OCI-LY1 (cell line): Measurements from ENCODE around the gene NCAM1.

Experiments used
- H2AFZ ChIP-seq: fragments of 200-600 bp; sonication (generic), shearing (Covaris generic); 2 replicates; pipeline ENCODE4 v1.6.0; 2014; ENCODE audit warnings: antibody characterized with exemption, mild to moderate bottlenecking, low read length
- H3F3A ChIP-seq: fragments of 200-600 bp; sonication (generic), shearing (Covaris generic); 2 replicates; pipeline ENCODE4 v1.6.0; 2014; ENCODE audit warnings: mild to moderate bottlenecking, antibody characterized with exemption, low read length, moderate library complexity; ENCODE audit not compliant: insufficient read depth
- H3K27ac ChIP-seq: fragments of 200-600 bp; sonication (generic); 2 replicates; pipeline ENCODE4 v1.5.1; 2014; ENCODE audit warnings: low read length, mixed run types, mild to moderate bottlenecking, low read depth; ENCODE audit not compliant: poor library complexity, severe bottlenecking
- H3K27me3 ChIP-seq: fragments of 200-600 bp; sonication (generic); 2 replicates; pipeline ENCODE4 v1.6.0; 2014; ENCODE audit warnings: antibody characterized with exemption, mild to moderate bottlenecking, low read length, moderate library complexity; ENCODE audit not compliant: insufficient read depth
- H3K36me3 ChIP-seq: fragments of 200-600 bp; sonication (generic); 2 replicates; pipeline ENCODE4 v1.6.1; 2014; ENCODE audit warnings: mild to moderate bottlenecking, antibody characterized with exemption, low read length, moderate library complexity, mixed read lengths; ENCODE audit not compliant: insufficient read depth
- H3K4me1 ChIP-seq: fragments of 200-600 bp; sonication (generic); 2 replicates; pipeline ENCODE4 v1.5.1; 2014; ENCODE audit warnings: mild to moderate bottlenecking, low read length, moderate library complexity; ENCODE audit not compliant: insufficient read depth, severe bottlenecking
- H3K4me2 ChIP-seq: fragments of 200-600 bp; sonication (generic), shearing (Covaris generic); 2 replicates; pipeline ENCODE4 v1.6.1; 2014; ENCODE audit warnings: low read length
- H3K4me3 ChIP-seq: fragments of 200-600 bp; sonication (generic); 2 replicates; pipeline ENCODE4 v1.5.1; 2014; ENCODE audit warnings: low read length, low read depth, mild to moderate bottlenecking, mixed read lengths; ENCODE audit not compliant: poor library complexity, severe bottlenecking
- H3K79me2 ChIP-seq: fragments of 200-600 bp; shearing (Covaris generic); 2 replicates; pipeline ENCODE4 v1.6.1; 2016; ENCODE audit warnings: mixed run types, low read length, mixed read lengths; ENCODE audit not compliant: insufficient read depth
- H3K9ac ChIP-seq: fragments of 200-600 bp; sonication (generic), shearing (Covaris generic); 2 replicates; pipeline ENCODE4 v1.6.1; 2014; ENCODE audit warnings: mild to moderate bottlenecking, low read length, mixed read lengths
- H3K9me2 ChIP-seq: fragments of 200-600 bp; sonication (generic), shearing (Covaris generic); 2 replicates; pipeline ENCODE4 v1.6.1; 2014; ENCODE audit warnings: low read depth, mild to moderate bottlenecking, low read length, mixed read lengths
- H3K9me3 ChIP-seq: fragments of 200-600 bp; shearing (Covaris generic); 2 replicates; pipeline ENCODE4 v1.6.1; 2014; ENCODE audit warnings: low read length, mixed read lengths
- H4K20me1 ChIP-seq: fragments of 200-600 bp; sonication (generic), shearing (Covaris generic); 2 replicates; pipeline ENCODE4 v1.6.0; 2016; ENCODE audit warnings: mild to moderate bottlenecking, low read length; ENCODE audit not compliant: insufficient read depth
- CTCF ChIP-seq: fragments of 200-600 bp; sonication (generic), shearing (Covaris generic); IDR thresholded peaks from 2 replicates; pipeline ENCODE4 v1.5.1; 2017; ENCODE audit warnings: mild to moderate bottlenecking, antibody characterized with exemption, low read length, moderate library complexity, mixed read lengths
- EZH2 ChIP-seq: fragments of 200-600 bp; sonication (generic), shearing (Covaris generic); IDR thresholded peaks from 2 replicates; pipeline ENCODE4 v1.8.0; 2017; ENCODE audit warnings: borderline replicate concordance, mixed run types, mild to moderate bottlenecking, antibody characterized with exemption, low read length, moderate library complexity, mixed read lengths

NCAM1 gene

GRCh38 chr11:113035708-113036107 lies 74.5 kb downstream of the NCAM1 start:
- no peaks in the 10 kb centered on the region for H3K27me3 ChIP-seq
- no peak for TF ChIP-seq CTCF
- TF ChIP-seq EZH2 = no peak
- no peaks in the 10 kb centered on the region for H3K79me2 ChIP-seq
- no peaks in the 10 kb centered on the region for H4K20me1 ChIP-seq
- no peaks in the 10 kb centered on the region for H3F3A ChIP-seq
- no peak overlapping the region for H3K4me3 ChIP-seq
- no peak overlapping the region for H2AFZ ChIP-seq
- H3K4me2 ChIP-seq = no peak overlapping the region
- H3K36me3 ChIP-seq = no peaks in the 10 kb centered on the region
- H3K9me3 ChIP-seq = no peaks in the 10 kb centered on the region
- H3K9ac ChIP-seq = no peak overlapping the region
- H3K4me1 ChIP-seq = no peaks in the 10 kb centered on the region
- no peaks in the 10 kb centered on the region; the same call in 1 of the 2 replicates for H3K9me2 ChIP-seq
- H3K27ac ChIP-seq = no peak overlapping the region

DNA sequence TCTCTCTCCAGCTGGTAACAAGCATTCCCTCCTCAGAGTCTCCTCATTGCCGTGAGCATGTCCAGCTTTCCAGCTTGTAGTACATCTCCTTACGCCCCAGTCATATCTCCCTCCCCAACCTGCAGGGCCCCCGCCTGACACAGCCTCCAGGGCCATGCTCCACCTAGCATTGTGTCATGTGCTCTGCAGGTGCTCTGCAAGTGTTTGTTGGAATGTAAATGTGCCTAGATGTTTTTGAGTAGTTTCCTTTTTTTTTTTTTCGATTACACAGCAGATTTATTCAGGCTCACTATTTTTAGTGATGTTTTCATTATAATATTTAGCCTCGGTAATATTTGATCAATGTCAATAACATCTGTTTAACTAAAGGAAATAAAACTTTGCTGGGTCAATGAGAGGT lies 82.5 kb downstream of the NCAM1 start:
- no peaks in the 10 kb centered on the region for H3K36me3 ChIP-seq
- no peaks in the 10 kb centered on the region for H3K9me3 ChIP-seq
- no peaks in the 10 kb centered on the region; the same call in 1 of the 2 replicates for H3K9me2 ChIP-seq

GRCh38 chr11:113045146-113045545 lies 83.9 kb downstream of the NCAM1 start:
- H3K4me2 ChIP-seq = no peak overlapping the region

More for the DNA sequence above, 82.5 kb downstream of the NCAM1 start:
- Histone ChIP-seq H3K27ac (no peak overlapping the region), H3F3A (no peaks in the 10 kb centered on the region), H4K20me1 (no peaks in the 10 kb centered on the region), H3K9ac (no peak overlapping the region), H3K4me1 (no peaks in the 10 kb centered on the region), H3K79me2 (no peaks in the 10 kb centered on the region), H3K27me3 (no peaks in the 10 kb centered on the region), H3K4me2 (no peak overlapping the region), H2AFZ (no peak overlapping the region), H3K4me3 (no peak overlapping the region)
- TF ChIP-seq CTCF (no peak), EZH2 (no peak)

More at GRCh38 chr11:113045146-113045545, 83.9 kb downstream of the NCAM1 start:
- Histone ChIP-seq H3K9ac (no peak overlapping the region), H3K9me3 (no peaks in the 10 kb centered on the region), H4K20me1 (no peaks in the 10 kb centered on the region), H3K27me3 (no peaks in the 10 kb centered on the region), H3K4me1 (no peaks in the 10 kb centered on the region), H3K27ac (no peak overlapping the region), H3K36me3 (no peaks in the 10 kb centered on the region), H3K9me2 (no peaks in the 10 kb centered on the region; the same call in 1 of the 2 replicates), H3K79me2 (no peaks in the 10 kb centered on the region), H2AFZ (no peak overlapping the region), H3F3A (no peaks in the 10 kb centered on the region), H3K4me3 (no peak overlapping the region)
- TF ChIP-seq CTCF = no peak
- TF ChIP-seq EZH2 = no peak
